ENCODE measurements around the gene BCAT1. TPM values are rescaled to one million over a fixed set of nuclear protein-coding genes. Genes with fewer than 3 reads are reported as not detected.

The BCAT1 gene
- total and polyA plus RNA-seq, 2 experiments from 2014 or later = 46.4 to 72.8 TPM

GRCh38 chr12:24838531-24838950 lies 110.4 kb downstream of the BCAT1 start:
- DNase-seq (ENCODE audit: low spot score) = peak; percentile 50
- WGBS (ENCODE audit: low lambda C conversion rate, missing lambda C conversion rate) = 67% methylated on average over 2 of the region's 2 CpGs
- Histone ChIP-seq H3K27me3 (no peaks in the 10 kb centered on the region), H3K4me3 (no peak overlapping the region), H3K9me2 (replicated peaks; ENCODE audit: insufficient read depth) (no peaks in the 10 kb centered on the region), H3K9me3 (ENCODE audit: low read depth) (no peaks in the 10 kb centered on the region), H3K27ac (peak overlapping the region; percentile 43), H4K20me1 (ENCODE audit: insufficient read depth, poor library complexity, severe bottlenecking) (no peaks in the 10 kb centered on the region), H3K79me2 (no peaks in the 10 kb centered on the region), H3K4me1 (ENCODE audit: insufficient read depth) (peaks cover 4% of the 10 kb centered on the region), H2AFZ (no peak overlapping the region), H3K36me3 (replicated peaks; ENCODE audit: insufficient read depth, low read depth) (no peaks in the 10 kb centered on the region), H3K4me2 (peak overlapping the region; percentile 9)
- TF ChIP-seq CTCF (IDR thresholded peaks at IDR 0.05; ENCODE audit: poor library complexity) (no peak), EZH2 (IDR thresholded peaks at IDR 0.05; ENCODE audit: borderline replicate concordance) (no peak), EZH2phosphoT487 (IDR thresholded peaks at IDR 0.05; ENCODE audit: low read depth, severe bottlenecking, unreplicated experiment) (no peak)

- H3K9me2 ChIP-seq (replicated peaks; ENCODE audit: insufficient read depth) = no peaks in the 10 kb centered on the region
- H3K4me3 ChIP-seq = no peak overlapping the region
- no peak overlapping the region for H3K27ac ChIP-seq
- no peaks in the 10 kb centered on the region for H3K36me3 ChIP-seq (replicated peaks; ENCODE audit: insufficient read depth, low read depth)
- TF ChIP-seq CTCF (IDR thresholded peaks at IDR 0.05; ENCODE audit: poor library complexity) (no peak), EZH2phosphoT487 (IDR thresholded peaks at IDR 0.05; ENCODE audit: low read depth, severe bottlenecking, unreplicated experiment) (no peak), EZH2 (IDR thresholded peaks at IDR 0.05; ENCODE audit: borderline replicate concordance) (no peak)
- H3K9me3 ChIP-seq (ENCODE audit: low read depth) = no peaks in the 10 kb centered on the region
- no peaks in the 10 kb centered on the region for H3K27me3 ChIP-seq
- no peaks in the 10 kb centered on the region for H3K79me2 ChIP-seq
- H2AFZ ChIP-seq = no peak overlapping the region
- WGBS (ENCODE audit: low lambda C conversion rate, missing lambda C conversion rate) = 97% methylated on average over 2 of the region's 2 CpGs
- no peak for DNase-seq (ENCODE audit: low spot score)
- H3K4me2 ChIP-seq = no peak overlapping the region
- H3K4me1 ChIP-seq (ENCODE audit: insufficient read depth) = peaks cover 4% of the 10 kb centered on the region
- no peaks in the 10 kb centered on the region for H4K20me1 ChIP-seq (ENCODE audit: insufficient read depth, poor library complexity, severe bottlenecking)
These were observed 113.5 kb downstream of the BCAT1 start for GRCh38 chr12:24835377-24835776.

- Histone ChIP-seq H4K20me1 (ENCODE audit: insufficient read depth, poor library complexity, severe bottlenecking) (no peaks in the 10 kb centered on the region), H3K79me2 (no peaks in the 10 kb centered on the region), H3K4me1 (ENCODE audit: insufficient read depth) (no peaks in the 10 kb centered on the region), H3K4me3 (no peak overlapping the region), H3K9me2 (replicated peaks; ENCODE audit: insufficient read depth) (no peaks in the 10 kb centered on the region), H3K4me2 (no peak overlapping the region), H2AFZ (no peak overlapping the region), H3K27me3 (no peaks in the 10 kb centered on the region), H3K36me3 (replicated peaks; ENCODE audit: insufficient read depth, low read depth) (no peaks in the 10 kb centered on the region), H3K27ac (no peak overlapping the region), H3K9me3 (ENCODE audit: low read depth) (no peaks in the 10 kb centered on the region)
- TF ChIP-seq EZH2phosphoT487 (IDR thresholded peaks at IDR 0.05; ENCODE audit: low read depth, severe bottlenecking, unreplicated experiment) (no peak), CTCF (IDR thresholded peaks at IDR 0.05; ENCODE audit: poor library complexity) (no peak), EZH2 (IDR thresholded peaks at IDR 0.05; ENCODE audit: borderline replicate concordance) (no peak)
- 98% methylated on average over 3 of the region's 3 CpGs for WGBS (ENCODE audit: low lambda C conversion rate, missing lambda C conversion rate)
- DNase-seq (ENCODE audit: low spot score) = no peak
These were observed 115.4 kb downstream of the BCAT1 start for GRCh38 chr12:24833513-24833912.

All from hepatocyte (in vitro differentiated cells).